SK-N-SH treated with all-trans-retinoic acid at 6 μM for 48 hours (cell line): Measurements from ENCODE around the gene GPR156.

ENCODE experiments used
- ARNTL ChIP-seq: fragments of 450-650 bp; formaldehyde crosslinking; IDR thresholded peaks from 2 replicates; pipeline ENCODE4 v1.5.0; 2020; ENCODE audit warnings: low read depth, mild to moderate bottlenecking, moderate library complexity, borderline replicate concordance
- ESRRG ChIP-seq: fragments of 250-450 bp; sonication (Bioruptor Pico); IDR thresholded peaks from 2 replicates; pipeline ENCODE4 v1.6.1; 2021; ENCODE audit warnings: mild to moderate bottlenecking
- ISL1 ChIP-seq: fragments of 250-450 bp; sonication (Bioruptor Pico); IDR thresholded peaks from 2 replicates; pipeline ENCODE4 v2.1.2; 2022; ENCODE audit warnings: mild to moderate bottlenecking, moderate library complexity
- RARB ChIP-seq: fragments of 250-450 bp; sonication (Bioruptor Pico); IDR thresholded peaks from 2 replicates; pipeline ENCODE4 v1.8.0; 2021; ENCODE audit warnings: mild to moderate bottlenecking, moderate library complexity
- TCF4 ChIP-seq: fragments of 250-450 bp; sonication (Bioruptor Pico); IDR thresholded peaks from 2 replicates; pipeline ENCODE4 v1.8.0; 2021; ENCODE audit warnings: mild to moderate bottlenecking, moderate library complexity, borderline replicate concordance
- TOX ChIP-seq: fragments of 250-450 bp; sonication (Bioruptor Pico); IDR thresholded peaks from 2 replicates; pipeline ENCODE4 v1.8.0; 2021; ENCODE audit warnings: mild to moderate bottlenecking, moderate library complexity, borderline replicate concordance
- ZFP3 ChIP-seq: fragments of 250-450 bp; sonication (Bioruptor Pico); IDR thresholded peaks from 2 replicates; pipeline ENCODE4 v1.5.0; 2020; ENCODE audit warnings: mild to moderate bottlenecking, moderate library complexity
- ZFP30 ChIP-seq: fragments of 450-650 bp; formaldehyde crosslinking; IDR thresholded peaks from 2 replicates; pipeline ENCODE4 v1.5.0; 2022; ENCODE audit warnings: mild to moderate bottlenecking, moderate library complexity
- ZNF565 ChIP-seq: fragments of 450-650 bp; formaldehyde crosslinking; conservative IDR thresholded peaks from 2 replicates; pipeline ENCODE4 v1.5.0; 2020; ENCODE audit warnings: low read depth, mild to moderate bottlenecking, moderate library complexity
- TF ChIP-seq, protein P1 (sequence below): fragments of 250-450 bp; sonication (Bioruptor Pico); IDR thresholded peaks from 2 replicates; pipeline ENCODE4 v1.5.1; 2020; ENCODE audit warnings: low read depth, mild to moderate bottlenecking, moderate library complexity
- TF ChIP-seq, protein P2 (sequence below): fragments of 250-450 bp; sonication (Bioruptor Pico); IDR thresholded peaks from 2 replicates; pipeline ENCODE4 v1.8.0; 2021; ENCODE audit warnings: low read depth, mild to moderate bottlenecking, moderate library complexity, borderline replicate concordance
- TF ChIP-seq, protein P3 (sequence below): fragments of 250-450 bp; sonication (Bioruptor Pico); IDR thresholded peaks from 2 replicates; pipeline ENCODE4 v1.8.0; 2020; ENCODE audit warnings: mild to moderate bottlenecking, moderate library complexity, borderline replicate concordance

DNA sequence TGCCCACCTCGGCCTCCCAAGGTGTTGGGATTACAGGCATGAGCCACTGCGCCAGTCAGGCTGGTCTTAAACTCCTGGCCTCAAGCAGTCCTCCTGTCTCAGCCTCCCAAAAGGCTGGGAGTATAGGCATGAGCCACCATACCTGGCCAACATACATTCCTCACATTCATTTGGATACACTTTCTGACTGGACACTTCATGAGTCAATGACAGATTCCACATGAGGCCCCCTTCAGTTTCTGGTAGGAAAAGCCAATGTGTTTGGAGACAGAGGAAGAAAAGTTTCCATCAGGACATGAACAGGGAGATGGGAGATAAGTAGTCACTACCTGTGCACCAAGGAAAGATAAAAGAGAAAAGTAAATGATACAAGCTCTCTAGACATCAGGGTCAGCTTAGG is 141.3 kb downstream of the GPR156 start:
- TF ChIP-seq, protein P1, sequence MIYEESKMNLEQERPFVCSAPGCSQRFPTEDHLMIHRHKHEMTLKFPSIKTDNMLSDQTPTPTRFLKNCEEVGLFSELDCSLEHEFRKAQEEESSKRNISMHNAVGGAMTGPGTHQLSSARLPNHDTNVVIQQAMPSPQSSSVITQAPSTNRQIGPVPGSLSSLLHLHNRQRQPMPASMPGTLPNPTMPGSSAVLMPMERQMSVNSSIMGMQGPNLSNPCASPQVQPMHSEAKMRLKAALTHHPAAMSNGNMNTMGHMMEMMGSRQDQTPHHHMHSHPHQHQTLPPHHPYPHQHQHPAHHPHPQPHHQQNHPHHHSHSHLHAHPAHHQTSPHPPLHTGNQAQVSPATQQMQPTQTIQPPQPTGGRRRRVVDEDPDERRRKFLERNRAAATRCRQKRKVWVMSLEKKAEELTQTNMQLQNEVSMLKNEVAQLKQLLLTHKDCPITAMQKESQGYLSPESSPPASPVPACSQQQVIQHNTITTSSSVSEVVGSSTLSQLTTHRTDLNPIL (CRISPR knock-in tag): no peak
- TF ChIP-seq ZFP30 (CRISPR knock-in tag) (no peak), RARB (CRISPR knock-in tag) (no peak), TCF4 (CRISPR knock-in tag) (no peak), ZNF565 (no peak), ISL1 (CRISPR knock-in tag) (no peak), TOX (no peak), ESRRG (CRISPR knock-in tag) (no peak), ZFP3 (no peak), ARNTL (CRISPR knock-in tag) (no peak)
- TF ChIP-seq, protein P2, sequence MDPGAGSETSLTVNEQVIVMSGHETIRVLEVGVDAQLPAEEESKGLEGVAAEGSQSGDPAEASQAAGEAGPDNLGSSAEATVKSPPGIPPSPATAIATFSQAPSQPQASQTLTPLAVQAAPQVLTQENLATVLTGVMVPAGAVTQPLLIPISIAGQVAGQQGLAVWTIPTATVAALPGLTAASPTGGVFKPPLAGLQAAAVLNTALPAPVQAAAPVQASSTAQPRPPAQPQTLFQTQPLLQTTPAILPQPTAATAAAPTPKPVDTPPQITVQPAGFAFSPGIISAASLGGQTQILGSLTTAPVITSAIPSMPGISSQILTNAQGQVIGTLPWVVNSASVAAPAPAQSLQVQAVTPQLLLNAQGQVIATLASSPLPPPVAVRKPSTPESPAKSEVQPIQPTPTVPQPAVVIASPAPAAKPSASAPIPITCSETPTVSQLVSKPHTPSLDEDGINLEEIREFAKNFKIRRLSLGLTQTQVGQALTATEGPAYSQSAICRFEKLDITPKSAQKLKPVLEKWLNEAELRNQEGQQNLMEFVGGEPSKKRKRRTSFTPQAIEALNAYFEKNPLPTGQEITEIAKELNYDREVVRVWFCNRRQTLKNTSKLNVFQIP (CRISPR knock-in tag): no peak
- TF ChIP-seq, protein P3, sequence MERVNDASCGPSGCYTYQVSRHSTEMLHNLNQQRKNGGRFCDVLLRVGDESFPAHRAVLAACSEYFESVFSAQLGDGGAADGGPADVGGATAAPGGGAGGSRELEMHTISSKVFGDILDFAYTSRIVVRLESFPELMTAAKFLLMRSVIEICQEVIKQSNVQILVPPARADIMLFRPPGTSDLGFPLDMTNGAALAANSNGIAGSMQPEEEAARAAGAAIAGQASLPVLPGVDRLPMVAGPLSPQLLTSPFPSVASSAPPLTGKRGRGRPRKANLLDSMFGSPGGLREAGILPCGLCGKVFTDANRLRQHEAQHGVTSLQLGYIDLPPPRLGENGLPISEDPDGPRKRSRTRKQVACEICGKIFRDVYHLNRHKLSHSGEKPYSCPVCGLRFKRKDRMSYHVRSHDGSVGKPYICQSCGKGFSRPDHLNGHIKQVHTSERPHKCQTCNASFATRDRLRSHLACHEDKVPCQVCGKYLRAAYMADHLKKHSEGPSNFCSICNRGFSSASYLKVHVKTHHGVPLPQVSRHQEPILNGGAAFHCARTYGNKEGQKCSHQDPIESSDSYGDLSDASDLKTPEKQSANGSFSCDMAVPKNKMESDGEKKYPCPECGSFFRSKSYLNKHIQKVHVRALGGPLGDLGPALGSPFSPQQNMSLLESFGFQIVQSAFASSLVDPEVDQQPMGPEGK (CRISPR knock-in tag): no peak
